OCI-LY7 (cell line): ENCODE results near the gene AOPEP.

Experiments
- CTCF ChIP-seq: fragments of 200-600 bp; sonication (generic); conservative IDR thresholded peaks from 2 replicates; pipeline ENCODE4 v1.5.1; 2014; ENCODE audit warnings: mild to moderate bottlenecking, antibody characterized with exemption, low read length, moderate library complexity, mixed read lengths
- EZH2phosphoT487 ChIP-seq: fragments of 200-600 bp; sonication (generic); IDR thresholded peaks from 2 replicates; pipeline ENCODE4 v1.6.1; 2018; ENCODE audit warnings: low read depth, borderline replicate concordance, mild to moderate bottlenecking, mixed run types, antibody characterized with exemption, low read length, moderate library complexity, mixed read lengths

GRCh38 chr9:95082401-95083084 is 356.0 kb downstream of the AOPEP start:
- TF ChIP-seq CTCF (no peak), EZH2phosphoT487 (no peak)
